ENCODE results near the gene GART.

- no peak for TF ChIP-seq GATA2 (IDR thresholded peaks at IDR 0.05; ENCODE audit: low read depth, low read length)
- TF ChIP-seq GATA3 (IDR thresholded peaks at IDR 0.05; ENCODE audit: low read depth, low read length): no peak
These were observed 31.1 kb downstream of the GART start for GRCh38 chr21:33510826-33511225.

Measured in SH-SY5Y (cell line).